Neural progenitor cell (in vitro differentiated cells): ENCODE measurements around the gene FRS3. TPM values are rescaled to one million over a fixed set of nuclear protein-coding genes. Genes with fewer than 3 reads are reported as not detected.

Source experiments
- DNase-seq: peaks from one replicate; pipeline ENCODE4 v3.0.0-alpha.2; 2016; ENCODE audit warnings: low spot score
- H2AFZ ChIP-seq: fragments of 200-600 bp; sonication (generic); replicated peaks from 2 replicates; pipeline ENCODE4 v1.6.1; 2016; ENCODE audit warnings: antibody characterized with exemption
- H3F3A ChIP-seq: fragments of 200-600 bp; sonication (generic); 2 replicates; pipeline ENCODE4 v1.6.1; 2016; ENCODE audit warnings: antibody characterized with exemption, low read depth
- H3K27ac ChIP-seq: fragments of 200-600 bp; sonication (generic); 2 replicates; pipeline ENCODE4 v1.5.1; 2016; ENCODE audit warnings: mild to moderate bottlenecking
- H3K27me3 ChIP-seq: fragments of 200-600 bp; sonication (generic); 2 replicates; pipeline ENCODE4 v1.6.1; 2016; ENCODE audit warnings: mild to moderate bottlenecking, moderate library complexity
- H3K36me3 ChIP-seq: fragments of 200-600 bp; sonication (generic); 2 replicates; pipeline ENCODE4 v1.5.1; 2016
- H3K4me1 ChIP-seq: fragments of 200-600 bp; sonication (generic); 2 replicates; pipeline ENCODE4 v1.6.1; 2016; ENCODE audit warnings: mixed run types
- H3K4me2 ChIP-seq: fragments of 200-600 bp; sonication (generic); 2 replicates; pipeline ENCODE4 v1.6.1; 2016
- H3K4me3 ChIP-seq: fragments of 200-600 bp; sonication (generic); 2 replicates; pipeline ENCODE4 v1.5.1; 2016
- H3K79me2 ChIP-seq: fragments of 200-600 bp; sonication (generic); 2 replicates; pipeline ENCODE4 v1.6.1; 2016; ENCODE audit warnings: low read depth
- H3K9ac ChIP-seq: fragments of 200-600 bp; sonication (generic); 2 replicates; pipeline ENCODE4 v1.6.1; 2016
- H3K9me3 ChIP-seq: fragments of 200-600 bp; sonication (generic); 2 replicates; pipeline ENCODE4 v1.5.1; 2016; ENCODE audit warnings: low read depth
- H4K20me1 ChIP-seq: fragments of 200-600 bp; sonication (generic); 2 replicates; pipeline ENCODE4 v1.6.1; 2016; ENCODE audit warnings: low read depth
- H3K27ac Mint-ChIP-seq: 3 replicates; pipeline ENCODE4 v1.8.0; 2021; ENCODE audit warnings: mixed read lengths
- H3K27me3 Mint-ChIP-seq: 2 replicates; pipeline ENCODE4 v1.8.0; 2022; ENCODE audit warnings: low read depth, mild to moderate bottlenecking, inconsistent platforms, moderate library complexity, mixed read lengths; ENCODE audit not compliant: insufficient read depth
- H3K36me3 Mint-ChIP-seq: 3 replicates; pipeline ENCODE4 v1.8.0; 2021; ENCODE audit warnings: mixed read lengths
- H3K4me1 Mint-ChIP-seq: 3 replicates; pipeline ENCODE4 v1.8.0; 2021; ENCODE audit warnings: mixed read lengths
- H3K4me3 Mint-ChIP-seq: 3 replicates; pipeline ENCODE4 v1.8.0; 2021; ENCODE audit warnings: mild to moderate bottlenecking, moderate library complexity, mixed read lengths
- H3K9me3 Mint-ChIP-seq: 3 replicates; pipeline ENCODE4 v1.8.0; 2020; ENCODE audit warnings: mixed read lengths
- EZH2 ChIP-seq: fragments of 200-600 bp; sonication (generic); IDR thresholded peaks from 2 replicates; pipeline ENCODE4 v1.6.1; 2017; ENCODE audit warnings: antibody characterized with exemption, mild to moderate bottlenecking, moderate library complexity
- EZH2phosphoT487 ChIP-seq: fragments of 200-600 bp; sonication (generic); IDR thresholded peaks from 2 replicates; pipeline ENCODE4 v1.6.1; 2017; ENCODE audit warnings: antibody characterized with exemption
- total RNA-seq: library from RNA; depleted of rRNA; stranded (reverse); fragments of >200 nt; gene quantifications from 2 replicates; pipeline ENCODE4 v1.2.3, GENCODE V29; 2015; ENCODE audit warnings: low replicate concordance
- TF ChIP-seq, protein P1 (sequence below): fragments of 200-600 bp; sonication (generic); IDR thresholded peaks from 2 replicates; pipeline ENCODE4 v1.5.1; 2017; ENCODE audit warnings: antibody characterized with exemption, mild to moderate bottlenecking

The FRS3 gene
- total RNA-seq, 1 donor from 2014 or later, result 1.9 TPM

DNA sequence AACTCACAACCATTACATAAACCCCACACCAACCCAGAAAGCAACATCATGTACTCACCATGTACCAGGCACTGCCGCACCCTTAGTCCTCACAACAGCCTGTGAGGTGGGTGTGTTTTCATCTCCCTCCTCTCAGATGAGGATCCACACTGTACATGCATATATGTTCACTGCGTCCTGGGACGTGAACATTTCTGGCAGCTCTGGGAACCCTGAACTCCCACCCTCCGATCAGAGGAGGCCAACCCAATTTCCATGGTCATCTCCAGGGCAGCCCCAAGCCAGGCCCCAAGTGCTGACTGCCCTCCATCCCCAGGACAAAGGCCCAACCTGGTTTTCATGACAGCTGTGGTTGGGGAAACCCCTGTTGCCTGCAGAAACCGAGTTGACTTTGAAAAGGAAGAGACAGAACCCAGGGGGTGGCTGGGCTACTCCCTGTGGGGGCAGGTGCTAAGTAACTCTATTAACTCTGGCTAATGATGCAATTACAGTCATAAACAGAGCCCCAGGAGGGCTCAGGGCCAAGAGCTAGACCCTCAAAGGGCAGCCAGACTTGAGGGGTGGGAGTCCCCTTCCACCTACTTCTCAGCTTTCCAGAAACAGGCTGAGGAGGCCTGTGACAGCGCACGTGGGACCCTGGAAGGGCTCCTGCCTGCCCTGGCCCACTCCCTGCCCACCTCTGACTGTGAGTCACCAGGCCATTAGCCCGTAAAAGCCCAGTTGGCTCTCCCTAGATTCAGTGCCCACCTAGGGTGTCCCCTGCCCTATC lies 46.9 kb downstream of the FRS3 start:
- Histone ChIP-seq H4K20me1 (peaks cover 6% of the 10 kb centered on the region), H3F3A (peaks cover 41% of the 10 kb centered on the region), H3K27ac (no peak overlapping the region), H2AFZ (peak overlapping the region; percentile 88), H3K9ac (no peak overlapping the region), H3K36me3 (no peaks in the 10 kb centered on the region), H3K9me3 (no peaks in the 10 kb centered on the region), H3K4me2 (peak overlapping the region; percentile 96), H3K4me3 (peak overlapping the region; percentile 77), H3K4me1 (peaks cover 25% of the 10 kb centered on the region), H3K79me2 (no peaks in the 10 kb centered on the region), H3K27me3 (peaks cover 34% of the 10 kb centered on the region)
- peaks cover 24% of the 10 kb centered on the region for H3K4me1 Mint-ChIP-seq
- H3K27me3 Mint-ChIP-seq, result peaks cover 8% of the 10 kb centered on the region
- no peak for DNase-seq
- H3K4me3 Mint-ChIP-seq, result peak overlapping the region; percentile 92
- no peak for TF ChIP-seq EZH2
- TF ChIP-seq EZH2phosphoT487, result no peak
- TF ChIP-seq, protein P1, sequence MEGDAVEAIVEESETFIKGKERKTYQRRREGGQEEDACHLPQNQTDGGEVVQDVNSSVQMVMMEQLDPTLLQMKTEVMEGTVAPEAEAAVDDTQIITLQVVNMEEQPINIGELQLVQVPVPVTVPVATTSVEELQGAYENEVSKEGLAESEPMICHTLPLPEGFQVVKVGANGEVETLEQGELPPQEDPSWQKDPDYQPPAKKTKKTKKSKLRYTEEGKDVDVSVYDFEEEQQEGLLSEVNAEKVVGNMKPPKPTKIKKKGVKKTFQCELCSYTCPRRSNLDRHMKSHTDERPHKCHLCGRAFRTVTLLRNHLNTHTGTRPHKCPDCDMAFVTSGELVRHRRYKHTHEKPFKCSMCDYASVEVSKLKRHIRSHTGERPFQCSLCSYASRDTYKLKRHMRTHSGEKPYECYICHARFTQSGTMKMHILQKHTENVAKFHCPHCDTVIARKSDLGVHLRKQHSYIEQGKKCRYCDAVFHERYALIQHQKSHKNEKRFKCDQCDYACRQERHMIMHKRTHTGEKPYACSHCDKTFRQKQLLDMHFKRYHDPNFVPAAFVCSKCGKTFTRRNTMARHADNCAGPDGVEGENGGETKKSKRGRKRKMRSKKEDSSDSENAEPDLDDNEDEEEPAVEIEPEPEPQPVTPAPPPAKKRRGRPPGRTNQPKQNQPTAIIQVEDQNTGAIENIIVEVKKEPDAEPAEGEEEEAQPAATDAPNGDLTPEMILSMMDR, result no peak
- no peaks in the 10 kb centered on the region for H3K9me3 Mint-ChIP-seq
- no peak overlapping the region for H3K27ac Mint-ChIP-seq
- H3K36me3 Mint-ChIP-seq, result no peaks in the 10 kb centered on the region

DNA sequence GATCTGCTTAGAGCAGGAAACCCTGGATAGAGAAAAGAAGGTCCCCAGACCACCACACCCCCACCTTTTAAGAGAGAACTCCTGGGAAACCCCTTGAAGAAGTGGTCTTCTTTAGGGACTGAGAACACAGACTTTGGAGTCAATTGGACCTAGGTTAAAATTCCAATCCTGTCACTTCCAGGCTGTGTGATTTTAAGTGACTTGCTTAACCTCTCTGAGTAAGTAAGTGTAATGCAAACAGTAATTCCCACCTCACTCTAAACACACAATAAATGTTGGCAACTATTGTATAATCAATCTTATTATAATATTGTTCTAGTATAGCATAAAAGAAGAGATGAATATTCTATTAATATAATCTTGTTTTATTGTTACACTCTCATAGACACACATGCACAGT lies 47.6 kb downstream of the FRS3 start:
- H3K4me1 ChIP-seq, result peaks cover 25% of the 10 kb centered on the region
- H3K79me2 ChIP-seq, result no peaks in the 10 kb centered on the region
- H3K27me3 ChIP-seq, result peaks cover 34% of the 10 kb centered on the region
- no peak overlapping the region for H3K27ac ChIP-seq
- H3K9me3 Mint-ChIP-seq, result no peaks in the 10 kb centered on the region
- H3K9ac ChIP-seq, result no peak overlapping the region
- DNase-seq, result no peak
- H3K36me3 ChIP-seq, result no peaks in the 10 kb centered on the region
- no peak overlapping the region for H2AFZ ChIP-seq
- peaks cover 6% of the 10 kb centered on the region for H4K20me1 ChIP-seq
- H3F3A ChIP-seq, result peaks cover 41% of the 10 kb centered on the region
- no peaks in the 10 kb centered on the region for H3K9me3 ChIP-seq
- H3K4me1 Mint-ChIP-seq, result peaks cover 24% of the 10 kb centered on the region
- peaks cover 8% of the 10 kb centered on the region for H3K27me3 Mint-ChIP-seq
- H3K4me2 ChIP-seq, result no peak overlapping the region
- H3K36me3 Mint-ChIP-seq, result no peaks in the 10 kb centered on the region
- no peak overlapping the region for H3K4me3 ChIP-seq
- H3K4me3 Mint-ChIP-seq, result peak overlapping the region; percentile 92
- TF ChIP-seq EZH2 (no peak), EZH2phosphoT487 (no peak)
- TF ChIP-seq, protein P1, result no peak
- no peak overlapping the region for H3K27ac Mint-ChIP-seq

DNA sequence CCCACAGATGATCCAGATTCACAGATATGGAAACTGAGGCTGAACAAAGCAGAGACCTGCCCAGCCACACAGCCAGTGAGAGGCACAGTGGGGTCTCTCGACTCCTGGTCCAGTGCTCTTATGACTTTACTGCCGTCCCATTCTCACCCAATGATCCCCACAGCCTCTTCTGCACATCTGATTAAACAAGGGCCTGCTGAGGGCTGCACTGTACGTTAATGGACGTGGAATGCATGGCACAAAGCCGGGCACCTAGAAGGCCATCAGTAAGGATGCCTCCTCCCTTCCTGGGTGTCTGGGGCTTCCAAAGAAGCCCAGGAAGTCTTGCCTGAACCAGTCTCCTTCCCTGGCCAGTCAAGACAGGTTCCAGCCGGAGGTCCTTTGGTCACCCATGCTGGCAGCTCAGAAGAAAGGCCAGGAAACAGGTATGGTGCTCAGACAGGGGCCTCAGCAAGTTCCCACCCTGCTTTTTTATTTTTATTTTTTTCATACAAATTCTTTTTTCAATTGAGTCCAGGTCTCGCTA lies 48.1 kb downstream of the FRS3 start:
- peaks cover 6% of the 10 kb centered on the region for H4K20me1 ChIP-seq
- no peaks in the 10 kb centered on the region for H3K9me3 Mint-ChIP-seq
- no peak overlapping the region for H3K27ac Mint-ChIP-seq
- no peaks in the 10 kb centered on the region for H3K36me3 Mint-ChIP-seq
- no peak overlapping the region for H3K9ac ChIP-seq
- peaks cover 8% of the 10 kb centered on the region for H3K27me3 Mint-ChIP-seq
- H3K9me3 ChIP-seq, result no peaks in the 10 kb centered on the region
- H3K4me3 Mint-ChIP-seq, result no peak overlapping the region
- DNase-seq, result no peak
- TF ChIP-seq EZH2phosphoT487 (no peak), EZH2 (no peak)
- TF ChIP-seq, protein P1, result no peak
- H3F3A ChIP-seq, result peaks cover 40% of the 10 kb centered on the region
- peaks cover 22% of the 10 kb centered on the region for H3K4me1 Mint-ChIP-seq
- H3K79me2 ChIP-seq, result no peaks in the 10 kb centered on the region
- H3K4me1 ChIP-seq, result peaks cover 25% of the 10 kb centered on the region
- no peak overlapping the region for H3K27ac ChIP-seq
- peaks cover 34% of the 10 kb centered on the region for H3K27me3 ChIP-seq
- H3K36me3 ChIP-seq, result no peaks in the 10 kb centered on the region
- no peak overlapping the region for H2AFZ ChIP-seq
- H3K4me3 ChIP-seq, result no peak overlapping the region
- no peak overlapping the region for H3K4me2 ChIP-seq
